H1 (cell line): Measurements from ENCODE around the gene DNAJC11. TPM values are rescaled to one million over a fixed set of nuclear protein-coding genes. Genes with fewer than 3 reads are reported as not detected.

Experiments used
- CTCF ChIA-PET: fragments of 300-600 bp; sonication (Branson Sonifier 250); formaldehyde crosslinking; loops from one replicate; lab custom pipeline; 2021; ENCODE audit not compliant: partially characterized antibody; lab: Charles Lee
- POLR2A ChIA-PET: fragments of 300-600 bp; sonication (Branson Sonifier 250); formaldehyde crosslinking; loops from one replicate; lab custom pipeline; 2021; ENCODE audit warnings: inconsistent platforms; ENCODE audit not compliant: partially characterized antibody; lab: Charles Lee
- DNase-seq, 2 experiments: peaks; one replicate each; pipeline versions ENCODE4 v3.0.0 to v3.0.0-alpha.2; 2010 to 2022; ENCODE audit warnings: low spot score in 2 of 2, low read depth in 1 of 2, mixed read lengths in 1 of 2
- FAIRE-seq: peaks from 2 replicates; lab custom pipeline; 2011; peaks lifted over from hg19 to GRCh38; lab: Jason Lieb, UNC
- H2AFZ ChIP-seq: 2 replicates; pipeline ENCODE4 v1.8.1; 2012; ENCODE audit warnings: low read length, inconsistent platforms
- H2AK5ac ChIP-seq: 2 replicates; pipeline ENCODE4 v1.6.1; 2013; ENCODE audit warnings: low read depth, low read length
- H2BK120ac ChIP-seq: replicated peaks from 2 replicates; pipeline ENCODE3; 2013; ENCODE audit warnings: low read depth, low read length, inconsistent platforms
- H2BK12ac ChIP-seq: 2 replicates; pipeline ENCODE4 v1.6.1; 2013; ENCODE audit warnings: low read depth, low read length
- H2BK15ac ChIP-seq: 2 replicates; pipeline ENCODE4 v1.6.1; 2013; ENCODE audit warnings: low read length
- H2BK20ac ChIP-seq: 2 replicates; pipeline ENCODE4 v1.6.1; 2013; ENCODE audit warnings: low read length
- H2BK5ac ChIP-seq: 2 replicates; pipeline ENCODE4 v1.6.1; 2013; ENCODE audit warnings: low read depth, low read length
- H3K14ac ChIP-seq: 2 replicates; pipeline ENCODE4 v1.6.1; 2013; ENCODE audit warnings: inconsistent platforms; ENCODE audit not compliant: insufficient read length
- H3K18ac ChIP-seq: 2 replicates; pipeline ENCODE4 v1.6.1; 2013; ENCODE audit warnings: low read length; ENCODE audit errors: extremely low read depth
- H3K23ac ChIP-seq: 2 replicates; pipeline ENCODE4 v1.6.1; 2013; ENCODE audit warnings: inconsistent platforms; ENCODE audit not compliant: insufficient read length
- H3K23me2 ChIP-seq: 2 replicates; pipeline ENCODE4 v1.6.1; 2013; ENCODE audit warnings: low read depth, low read length
- H3K27ac ChIP-seq: 2 replicates; pipeline ENCODE4 v1.6.1; 2011; ENCODE audit warnings: low read depth, low read length, inconsistent platforms
- H3K27me3 ChIP-seq, 4 experiments: replicated peaks in 1 of 4; 1 replicate in 1 of 4; 2 replicates in 3 of 4; pipeline versions ENCODE4 v1.6.1 to v1.8.1; 2011 to 2013; ENCODE audit warnings: low read length in 3 of 4, mild to moderate bottlenecking in 3 of 4, inconsistent platforms in 2 of 4, mixed read lengths in 2 of 4, moderate library complexity in 1 of 4; ENCODE audit not compliant: control insufficient read depth in 3 of 4, insufficient read depth in 3 of 4; ENCODE audit errors: extremely low read depth in 1 of 4
- H3K36me3 ChIP-seq, 4 experiments: 2 replicates each; pipeline versions ENCODE4 v1.6.1 to v1.8.1; 2011 to 2013; ENCODE audit warnings: mild to moderate bottlenecking in 4 of 4, low read length in 3 of 4, moderate library complexity in 2 of 4, control low read depth in 1 of 4, inconsistent platforms in 1 of 4; ENCODE audit not compliant: insufficient read depth in 4 of 4, control insufficient read depth in 2 of 4
- H3K4ac ChIP-seq: replicated peaks from 2 replicates; pipeline ENCODE3; 2013; ENCODE audit warnings: low read length, low read depth, mixed read lengths, inconsistent platforms; ENCODE audit not compliant: insufficient read length
- H3K4me1 ChIP-seq, 4 experiments: replicated peaks in 1 of 4; 1 replicate in 1 of 4; 2 replicates in 3 of 4; pipeline versions ENCODE4 v1.6.1 to v1.8.1; 2011 to 2013; ENCODE audit warnings: low read length in 3 of 4, inconsistent platforms in 2 of 4, mixed read lengths in 1 of 4; ENCODE audit not compliant: insufficient read depth in 4 of 4, control insufficient read depth in 3 of 4
- H3K4me2 ChIP-seq, 2 experiments: 2 replicates each; pipeline versions ENCODE4 v1.6.1 to v1.8.1; 2011 to 2013; ENCODE audit warnings: low read depth in 2 of 2, low read length in 2 of 2, control low read depth in 1 of 2, inconsistent platforms in 1 of 2, mild to moderate bottlenecking in 1 of 2; ENCODE audit not compliant: insufficient read depth in 1 of 2
- H3K4me3 ChIP-seq, 4 experiments: fragments of 200-600, 300-600 bp in 1 of 4; sonication (generic), shearing (Covaris generic), sonication (Bioruptor Twin) in 1 of 4; 2 replicates each; pipeline versions ENCODE4 v1.5.1 to v1.8.1; 2011 to 2016; ENCODE audit warnings: low read length in 4 of 4, low read depth in 3 of 4, control low read depth in 2 of 4, inconsistent platforms in 2 of 4, mild to moderate bottlenecking in 2 of 4, mixed read lengths in 1 of 4, moderate library complexity in 1 of 4; ENCODE audit not compliant: insufficient read depth in 2 of 4; ENCODE audit errors: extremely low read depth in 1 of 4
- H3K56ac ChIP-seq: replicated peaks from 2 replicates; pipeline ENCODE3; 2013; ENCODE audit warnings: low read depth, mild to moderate bottlenecking, mixed read lengths, low read length, inconsistent platforms; ENCODE audit not compliant: insufficient read length
- H3K79me1 ChIP-seq: 2 replicates; pipeline ENCODE4 v1.6.1; 2013; ENCODE audit warnings: low read depth, low read length, control low read depth
- H3K79me2 ChIP-seq, 2 experiments: 2 replicates each; pipeline versions ENCODE4 v1.6.1 to v1.8.1; 2012 to 2013; ENCODE audit warnings: low read length in 2 of 2, mild to moderate bottlenecking in 2 of 2, inconsistent platforms in 1 of 2; ENCODE audit not compliant: insufficient read depth in 2 of 2, control insufficient read depth in 1 of 2
- H3K9ac ChIP-seq, 4 experiments: replicated peaks in 1 of 4; 1 replicate in 1 of 4; 2 replicates in 3 of 4; pipeline versions ENCODE4 v1.6.1 to v1.8.1; 2011 to 2013; ENCODE audit warnings: low read depth in 3 of 4, low read length in 3 of 4, control low read depth in 2 of 4, mild to moderate bottlenecking in 2 of 4, moderate library complexity in 2 of 4, inconsistent platforms in 1 of 4; ENCODE audit errors: extremely low read depth in 1 of 4
- H3K9me3 ChIP-seq, 2 experiments: 2 replicates each; pipeline versions ENCODE4 v1.6.1 to v1.8.1; 2012 to 2013; ENCODE audit warnings: mild to moderate bottlenecking in 2 of 2, moderate library complexity in 2 of 2, control low read depth in 1 of 2, inconsistent platforms in 1 of 2, low read depth in 1 of 2, low read length in 1 of 2, mixed read lengths in 1 of 2; ENCODE audit not compliant: insufficient read depth in 2 of 2
- H4K20me1 ChIP-seq, 2 experiments: replicated peaks in 1 of 2; 2 replicates each; pipeline versions ENCODE3 to v1.8.1; 2011 to 2013; ENCODE audit warnings: inconsistent platforms in 2 of 2, low read length in 2 of 2, mild to moderate bottlenecking in 1 of 2; ENCODE audit not compliant: insufficient read depth in 2 of 2, control insufficient read depth in 1 of 2
- H4K5ac ChIP-seq: 2 replicates; pipeline ENCODE4 v1.6.1; 2013; ENCODE audit warnings: low read length, low read depth, mixed read lengths, inconsistent platforms; ENCODE audit not compliant: insufficient read length
- H4K8ac ChIP-seq: 2 replicates; pipeline ENCODE4 v1.8.0; 2013; ENCODE audit warnings: mild to moderate bottlenecking, moderate library complexity, low read length, inconsistent platforms; ENCODE audit not compliant: insufficient read depth; ENCODE audit errors: extremely low read depth
- H4K91ac ChIP-seq: replicated peaks from 2 replicates; pipeline ENCODE3; 2013; ENCODE audit warnings: low read length, mixed read lengths, inconsistent platforms; ENCODE audit not compliant: insufficient read length
- BACH1 ChIP-seq: IDR thresholded peaks from 2 replicates; pipeline ENCODE4 v1.6.1; 2012; ENCODE audit warnings: low read length, improper control_type of control experiment
- BRCA1 ChIP-seq: IDR thresholded peaks from 2 replicates; pipeline ENCODE4 v1.6.1; 2012; ENCODE audit warnings: low read depth, low read length, improper control_type of control experiment
- CTBP2 ChIP-seq: IDR thresholded peaks from 2 replicates; pipeline ENCODE4 v1.7.0; 2011; ENCODE audit warnings: borderline replicate concordance, mild to moderate bottlenecking, moderate library complexity, mixed read lengths, low read length; ENCODE audit not compliant: insufficient read depth, insufficient read length
- HDAC6 ChIP-seq: IDR thresholded peaks from one replicate; pipeline ENCODE4 v1.7.1; 2012; ENCODE audit warnings: low read depth, mild to moderate bottlenecking, inconsistent platforms, low read length, moderate library complexity
- KDM4A ChIP-seq: IDR thresholded peaks from one replicate; pipeline ENCODE4 v1.7.1; 2012; ENCODE audit warnings: low read depth, mild to moderate bottlenecking, moderate library complexity, low read length, inconsistent platforms; ENCODE audit not compliant: severe bottlenecking
- KDM5A ChIP-seq: fragments of 200-600 bp; IDR thresholded peaks from 2 replicates; pipeline ENCODE4 v1.7.1; 2012; ENCODE audit warnings: mild to moderate bottlenecking, low read length, inconsistent platforms, mixed read lengths
- POLR2A ChIP-seq, 2 experiments: IDR thresholded peaks; 1 replicate in 1 of 2; 2 replicates in 1 of 2; pipeline ENCODE4 v1.6.1; 2011; ENCODE audit warnings: low read depth in 2 of 2, low read length in 2 of 2, mild to moderate bottlenecking in 2 of 2; ENCODE audit errors: control extremely low read depth in 1 of 2
- POLR2AphosphoS5 ChIP-seq: IDR thresholded peaks from 2 replicates; pipeline ENCODE4 v1.6.1; 2011; ENCODE audit warnings: low read depth, low read length
- YY1 ChIP-seq: IDR thresholded peaks from 2 replicates; pipeline ENCODE4 v1.6.1; 2011; ENCODE audit warnings: low read depth, mild to moderate bottlenecking, low read length
- WGBS, 2 experiments: shearing (Covaris generic) in 1 of 2; methylation state at CpG; one replicate each; pipeline versions ENCODE4 v1.1.6 to v1.1.7; 2013 to 2015; ENCODE audit warnings: low lambda C conversion rate in 2 of 2, mixed read lengths in 2 of 2, inconsistent platforms in 1 of 2, low coverage in 1 of 2, missing lambda C conversion rate in 1 of 2; ENCODE audit not compliant: insufficient replicate concordance in 2 of 2, insufficient coverage in 1 of 2, insufficient read length in 1 of 2; ENCODE audit errors: extremely low coverage in 1 of 2, missing lambda C conversion rate in 1 of 2; 5-methylcytosine and 5-hydroxymethylcytosine counted together
- polyA plus RNA-seq, 7 experiments: library from polyadenylated mRNA; depleted of rRNA in 3 of 7; stranded (reverse) in 5 of 7; unstranded in 2 of 7; fragments of >200 nt in 5 of 7; fragments of 200-250 nt in 2 of 7; gene quantifications; 1 replicate in 5 of 7; 2 replicates in 1 of 7; 4 replicates in 1 of 7; pipeline versions ENCODE4 v1.2.1 to v1.2.3, GENCODE V29; 2011 to 2013; ENCODE audit warnings: missing spikeins in 2 of 7, mixed read lengths in 2 of 7
- total RNA-seq: library from RNA; stranded (reverse); fragmentation: NEBNext Ultra II Directional; extraction: Animal tissue kit (Norgen Biotek cat#: 25700); gene quantifications from 2 replicates; pipeline ENCODE4 v1.2.1, GENCODE V29; 2021
- TF ChIP-seq, protein P1 (sequence below): IDR thresholded peaks from 2 replicates; pipeline ENCODE4 v1.6.1; 2012; ENCODE audit warnings: low read length, inconsistent platforms
- TF ChIP-seq, protein P2 (sequence below): IDR thresholded peaks from 2 replicates; pipeline ENCODE4 v1.6.1; 2011; ENCODE audit warnings: low read depth, mild to moderate bottlenecking, low read length; ENCODE audit not compliant: insufficient read depth

Gene DNAJC11
- total and polyA plus RNA-seq, 2 of the 8 experiments (the other 6 are each of a cell fraction or from before 2014, with no cell fraction given): 43.9 to 90.9 TPM

GRCh38 chr1:6660415-6661049, 41.1 kb downstream of the DNAJC11 start:
- Histone ChIP-seq H4K91ac (no peak overlapping the region), H3K4ac (no peak overlapping the region), H3K23ac (no peak overlapping the region), H3K36me3 (peaks cover 0 to 10% (median 2%) of the 10 kb centered on the region in 4 experiments; a peak in 5 of 8 replicates), H4K8ac (no peak overlapping the region), H3K14ac (no peak overlapping the region), H3K27me3 (no peaks in the 10 kb centered on the region), H3K56ac (no peak overlapping the region), H3K9me3 (peaks cover 0 to 2% of the 10 kb centered on the region in 2 experiments; a peak in 1 of 4 replicates), H3K18ac (no peak overlapping the region), H2AK5ac (no peak overlapping the region), H2AFZ (no peak overlapping the region), H2BK5ac (no peak overlapping the region), H3K23me2 (peaks cover 2% of the 10 kb centered on the region; the same call in 1 of the 2 replicates), H3K27ac (no peak overlapping the region), H3K79me1 (no peaks in the 10 kb centered on the region; the same call in none of the 2 replicates), H4K5ac (no peak overlapping the region), H3K9ac (no peak overlapping the region), H3K4me2 (no peak overlapping the region), H2BK12ac (no peak overlapping the region), H3K79me2 (peaks cover 0 to 18% of the 10 kb centered on the region in 2 experiments; a peak in 1 of 4 replicates), H2BK120ac (no peak overlapping the region), H3K4me3 (no peak overlapping the region), H4K20me1 (peaks cover 0 to 10% of the 10 kb centered on the region in 2 experiments), H2BK20ac (no peak overlapping the region), H2BK15ac (no peak overlapping the region), H3K4me1 (no peaks in the 10 kb centered on the region)
- DNase-seq (no peak), FAIRE-seq (no peak)
- ChIA-PET POLR2A (no interaction called here), CTCF (interaction anchor here (0.7 to 5.9 kb wide), 3 partner anchors 9 to 216 kb away, joined by 3 to 31 read pairs (median 4); no protein-coding TSS in a partner anchor)
- WGBS, 2 experiments: 90 to 100% methylated on average over 1 to 7 of the region's 7 CpGs
- TF ChIP-seq YY1: no peak
- no peak for TF ChIP-seq KDM4A
- TF ChIP-seq BRCA1: no peak
- no peak for TF ChIP-seq HDAC6
- TF ChIP-seq POLR2AphosphoS5: no peak
- no peak for TF ChIP-seq BACH1
- TF ChIP-seq, protein P1, sequence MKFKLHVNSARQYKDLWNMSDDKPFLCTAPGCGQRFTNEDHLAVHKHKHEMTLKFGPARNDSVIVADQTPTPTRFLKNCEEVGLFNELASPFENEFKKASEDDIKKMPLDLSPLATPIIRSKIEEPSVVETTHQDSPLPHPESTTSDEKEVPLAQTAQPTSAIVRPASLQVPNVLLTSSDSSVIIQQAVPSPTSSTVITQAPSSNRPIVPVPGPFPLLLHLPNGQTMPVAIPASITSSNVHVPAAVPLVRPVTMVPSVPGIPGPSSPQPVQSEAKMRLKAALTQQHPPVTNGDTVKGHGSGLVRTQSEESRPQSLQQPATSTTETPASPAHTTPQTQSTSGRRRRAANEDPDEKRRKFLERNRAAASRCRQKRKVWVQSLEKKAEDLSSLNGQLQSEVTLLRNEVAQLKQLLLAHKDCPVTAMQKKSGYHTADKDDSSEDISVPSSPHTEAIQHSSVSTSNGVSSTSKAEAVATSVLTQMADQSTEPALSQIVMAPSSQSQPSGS: no peak
- TF ChIP-seq, protein P2, sequence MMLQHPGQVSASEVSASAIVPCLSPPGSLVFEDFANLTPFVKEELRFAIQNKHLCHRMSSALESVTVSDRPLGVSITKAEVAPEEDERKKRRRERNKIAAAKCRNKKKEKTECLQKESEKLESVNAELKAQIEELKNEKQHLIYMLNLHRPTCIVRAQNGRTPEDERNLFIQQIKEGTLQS: no peak
- no peak for TF ChIP-seq POLR2A (IDR thresholded peaks at IDR 0.05; ENCODE audit: control extremely low read depth in 1 of 2, low read depth in 2 of 2, low read length in 2 of 2)
- no peak for TF ChIP-seq KDM5A
- no peak for TF ChIP-seq CTBP2
